NOMO-1 treated with DMSO at 0.1 percent for 48 hours (cell line): ENCODE results near the gene NDUFAF2.
"Not testable (repeated sequence)": the region's sequence is repeated elsewhere in the genome, so short reads cannot be mapped to it uniquely, and the experiment has no call there.

Source experiments
- DNase-seq: peaks from one replicate; lab custom pipeline; 2025; ENCODE audit not compliant: unreplicated experiment; lab: John Stamatoyannopoulos, UW

NDUFAF2 gene, protein sequence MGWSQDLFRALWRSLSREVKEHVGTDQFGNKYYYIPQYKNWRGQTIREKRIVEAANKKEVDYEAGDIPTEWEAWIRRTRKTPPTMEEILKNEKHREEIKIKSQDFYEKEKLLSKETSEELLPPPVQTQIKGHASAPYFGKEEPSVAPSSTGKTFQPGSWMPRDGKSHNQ

DNA sequence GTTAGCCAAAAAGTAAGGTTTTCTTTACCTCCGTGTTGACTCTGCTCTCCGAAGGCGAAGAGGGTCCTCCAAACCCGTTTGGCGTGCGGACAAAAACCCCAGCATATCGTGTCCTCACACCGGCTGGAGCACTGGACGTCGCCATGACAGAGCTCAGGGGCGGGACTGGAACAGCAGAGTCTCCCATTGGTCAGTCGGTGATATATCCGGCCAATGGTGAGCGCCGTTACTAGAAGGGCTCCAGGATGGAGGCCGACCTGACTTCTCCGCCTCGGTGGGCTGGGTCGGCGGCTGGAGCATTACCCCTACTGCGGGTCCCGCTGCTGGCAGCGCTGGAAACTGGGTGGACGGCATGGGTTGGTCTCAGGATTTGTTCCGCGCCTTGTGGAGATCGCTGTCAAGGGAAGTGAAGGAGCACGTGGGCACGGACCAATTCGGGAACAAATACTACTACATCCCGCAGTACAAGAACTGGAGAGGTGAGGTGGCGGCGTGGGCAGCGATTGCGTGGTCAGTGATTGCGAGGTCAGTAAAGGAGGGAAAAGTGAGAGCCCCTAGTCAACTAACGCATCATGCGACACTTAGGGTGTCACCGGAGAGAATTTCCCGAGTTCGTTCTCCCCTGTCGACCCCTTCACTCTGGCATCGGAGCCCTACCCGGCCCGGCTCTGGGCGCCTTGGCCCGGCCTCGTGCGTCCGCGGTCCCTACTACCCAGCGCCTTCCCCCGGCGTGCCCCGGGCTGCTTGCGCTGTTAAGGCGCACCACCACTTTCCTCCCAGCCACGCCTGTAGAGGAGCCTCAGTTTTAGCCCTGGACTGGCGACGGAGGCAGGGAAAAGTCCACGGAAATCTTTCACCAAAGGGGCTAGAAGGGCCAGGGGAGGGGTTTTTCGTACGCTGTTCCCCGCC lies at the start of gene NDUFAF2, which contains the start of gene ERCC8:
Gene NDUFAF2, plus strand, starts transcription at position 302 of the 909 bp plus-strand sequence. Its CDS starts 51 bp downstream, at position 353.
Gene ERCC8, minus strand, starts transcription at position 167 of the 909 bp plus-strand sequence. Its CDS starts 62 bp downstream, at position 105.
- DNase-seq: peak; percentile 87

DNA sequence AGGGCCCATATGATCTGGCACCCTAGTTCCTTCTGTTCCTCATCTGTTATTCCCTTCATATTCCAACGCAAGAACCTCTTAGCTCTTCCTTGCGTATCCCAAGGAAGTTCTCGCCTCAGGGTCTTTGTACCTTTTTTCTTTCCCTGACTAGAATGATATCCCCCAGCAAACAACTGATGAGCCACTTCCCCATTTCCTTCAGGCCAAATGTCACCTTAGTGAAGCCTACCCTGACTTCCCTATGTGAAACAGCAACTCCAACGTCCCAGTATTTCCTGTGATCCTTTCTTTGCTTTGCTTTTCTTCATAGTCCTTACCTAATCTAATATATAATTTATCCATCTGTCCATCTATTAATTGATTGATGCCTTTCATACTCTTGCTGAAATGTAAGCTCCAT lies 48.0 kb upstream of the NDUFAF2 start:
- no peak for DNase-seq

DNA sequence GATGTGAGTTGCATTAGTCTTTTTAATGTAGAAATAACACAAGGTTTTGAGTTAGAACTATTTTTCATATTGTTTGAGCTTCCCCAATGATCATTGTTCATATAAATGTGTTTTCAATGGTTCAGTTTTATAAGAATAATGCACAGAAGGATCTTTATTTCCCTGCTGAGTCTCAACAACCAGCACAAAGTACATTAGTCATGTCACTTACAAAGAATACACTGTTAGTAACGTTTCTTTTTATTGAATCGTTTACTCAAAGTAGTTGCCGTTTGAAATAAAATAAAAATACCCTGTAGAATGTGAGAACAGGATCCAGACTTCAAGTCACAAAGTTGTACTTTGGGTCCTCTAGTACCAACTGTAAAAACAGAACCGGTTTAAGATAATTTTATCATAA lies 41.6 kb upstream of the NDUFAF2 start:
- no peak for DNase-seq

DNA sequence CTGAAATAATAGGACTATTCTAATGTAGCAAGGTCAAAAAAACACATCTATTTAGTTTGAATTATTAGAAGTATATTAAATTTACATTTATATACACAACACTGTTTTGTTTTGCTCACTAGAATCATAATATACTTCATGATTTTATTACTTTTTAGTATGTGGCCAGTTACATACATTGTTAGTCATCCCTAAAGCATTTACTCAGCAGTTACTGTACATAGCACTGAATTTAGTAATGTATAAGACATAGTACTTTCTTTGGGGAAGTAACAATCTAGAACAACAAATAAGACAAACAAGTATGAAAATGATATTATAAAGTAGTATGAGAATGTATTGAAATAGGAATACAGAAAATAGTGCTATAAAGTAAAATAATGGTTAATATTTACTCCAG lies 28.4 kb upstream of the NDUFAF2 start:
- no peak for DNase-seq

DNA sequence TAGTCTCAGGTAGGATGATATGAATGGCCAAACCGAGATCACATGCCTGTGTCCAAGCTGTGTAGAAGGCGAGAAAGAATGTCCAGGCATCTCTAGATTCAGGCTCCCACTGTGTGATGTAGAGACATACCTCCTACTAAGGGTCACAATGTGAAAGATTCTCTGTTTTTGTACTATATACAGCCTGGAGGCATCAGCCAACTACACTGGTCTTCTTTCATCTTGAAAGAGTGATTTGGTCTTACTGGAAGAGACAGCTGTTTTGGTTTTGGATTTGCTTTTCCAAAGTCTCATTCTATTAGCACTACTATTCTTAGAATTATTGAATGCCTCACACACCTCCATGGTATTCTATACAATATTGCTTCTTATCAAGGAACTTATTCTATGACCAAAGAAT lies 26.5 kb upstream of the NDUFAF2 start:
- no peak for DNase-seq

DNA sequence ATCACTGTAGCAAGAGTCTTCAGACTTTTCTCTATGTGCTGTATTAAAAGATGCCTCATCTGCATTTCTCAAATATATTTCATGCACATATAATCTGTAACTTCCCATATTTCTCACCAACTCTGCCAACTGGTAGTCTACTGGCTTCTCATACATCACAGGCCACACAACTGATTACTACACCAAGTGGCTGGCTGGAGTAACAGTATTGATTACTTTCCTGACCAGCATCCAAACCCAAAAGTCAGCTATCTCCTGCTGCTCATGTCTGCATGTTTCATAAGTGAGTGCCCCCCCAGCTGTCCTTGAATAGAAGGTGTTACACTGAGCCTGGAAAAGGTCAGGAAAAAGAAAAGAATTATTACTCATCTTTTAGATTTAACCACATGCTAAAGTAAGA lies 17.6 kb upstream of the NDUFAF2 start:
- DNase-seq: no peak

DNA sequence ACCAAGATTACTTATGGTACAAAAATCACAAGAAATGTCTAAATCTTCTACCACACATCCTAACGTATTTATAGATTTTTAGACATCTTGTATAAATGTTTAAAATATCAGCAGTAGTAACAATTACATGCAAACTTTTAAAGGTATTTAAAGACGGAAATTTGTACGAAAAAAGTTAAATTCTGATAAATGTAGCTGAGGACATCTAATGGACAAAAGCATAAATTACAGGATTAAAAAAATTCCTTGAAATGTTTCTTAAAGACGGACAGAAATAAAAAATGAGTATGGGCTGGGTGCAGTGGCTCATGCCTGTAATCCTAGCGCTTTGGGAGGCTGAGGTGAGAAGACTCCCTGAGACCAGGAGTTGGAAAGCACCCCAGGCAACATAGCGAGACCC lies 16.0 kb upstream of the NDUFAF2 start:
- DNase-seq: no peak

DNA sequence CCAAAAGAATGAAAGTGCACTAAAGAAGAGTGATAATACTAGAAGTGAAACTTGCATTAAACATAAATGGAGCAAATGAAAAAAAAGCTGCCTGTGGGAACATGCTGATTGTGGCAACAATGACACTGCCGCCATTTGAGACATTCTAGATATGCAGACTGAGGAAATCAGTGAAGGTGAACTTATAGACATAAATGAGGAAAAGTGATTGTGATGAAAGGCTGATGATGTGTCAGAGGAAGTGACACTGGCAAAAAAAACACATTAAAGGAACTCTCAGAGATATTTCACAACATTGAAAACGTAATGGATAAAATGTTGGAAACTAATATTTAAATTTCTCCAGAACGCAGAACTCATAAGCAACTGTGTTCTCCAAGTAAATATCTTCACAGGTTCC lies 1.4 kb upstream of the NDUFAF2 start:
- peak; percentile 78 for DNase-seq

DNA sequence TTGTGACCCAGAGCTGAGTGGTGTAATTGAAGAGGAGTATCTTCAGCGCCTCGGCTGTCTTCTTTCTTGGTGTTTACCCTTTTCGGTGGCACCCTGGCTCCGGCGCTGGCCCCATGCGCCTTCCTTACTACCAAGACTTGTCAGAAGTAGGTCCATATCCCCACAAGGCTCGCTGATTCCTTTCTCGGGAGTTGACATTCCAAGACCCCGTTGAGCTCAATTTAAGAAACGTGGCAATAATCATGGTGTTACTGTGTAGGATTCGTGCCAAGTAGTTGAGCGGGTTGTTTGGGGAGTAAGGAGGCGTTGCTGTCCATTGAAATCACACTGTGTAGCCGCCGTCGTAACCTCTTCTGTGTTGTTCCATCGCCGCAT lies 795 bp downstream of the NDUFAF2 start:
- peak; percentile 43 for DNase-seq

DNA sequence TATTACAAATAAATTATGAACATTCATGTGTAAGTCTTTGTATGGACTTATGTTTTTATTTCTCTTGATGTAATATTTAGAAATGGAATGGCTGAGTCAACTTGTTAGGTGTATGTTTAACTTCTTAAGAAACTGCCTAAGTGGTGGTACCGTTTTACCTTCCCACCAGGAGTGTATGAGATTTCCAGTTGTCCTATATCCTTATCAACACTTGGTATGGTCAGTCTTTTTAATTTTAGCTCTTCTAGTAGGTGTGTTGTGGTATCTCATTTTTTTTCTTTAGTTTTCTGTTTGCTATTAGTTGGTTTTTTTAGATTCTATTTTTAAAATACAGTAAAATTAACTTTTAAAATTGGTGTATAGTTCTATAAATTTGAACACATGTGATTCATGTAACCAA lies 3.7 kb downstream of the NDUFAF2 start:
- no peak for DNase-seq

DNA sequence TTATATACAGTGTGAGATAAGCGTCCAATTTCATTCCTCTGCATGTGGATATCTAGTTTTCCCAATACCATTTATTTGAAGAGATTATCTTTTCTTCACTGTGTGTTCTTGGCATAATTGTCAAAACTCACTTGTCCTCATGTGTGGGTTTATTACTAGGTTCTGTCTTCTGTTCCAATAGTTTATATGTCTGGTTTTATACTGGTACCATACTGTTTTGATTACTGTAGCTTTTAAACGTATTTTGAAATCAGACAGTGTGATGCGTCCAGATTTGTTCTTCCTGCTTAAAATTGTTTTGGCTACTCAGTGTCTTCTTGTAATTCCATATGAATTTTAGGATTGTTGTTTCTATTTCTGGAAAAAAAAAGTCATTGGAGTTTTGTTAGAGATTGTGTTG lies 10.2 kb downstream of the NDUFAF2 start:
- DNase-seq: no peak

DNA sequence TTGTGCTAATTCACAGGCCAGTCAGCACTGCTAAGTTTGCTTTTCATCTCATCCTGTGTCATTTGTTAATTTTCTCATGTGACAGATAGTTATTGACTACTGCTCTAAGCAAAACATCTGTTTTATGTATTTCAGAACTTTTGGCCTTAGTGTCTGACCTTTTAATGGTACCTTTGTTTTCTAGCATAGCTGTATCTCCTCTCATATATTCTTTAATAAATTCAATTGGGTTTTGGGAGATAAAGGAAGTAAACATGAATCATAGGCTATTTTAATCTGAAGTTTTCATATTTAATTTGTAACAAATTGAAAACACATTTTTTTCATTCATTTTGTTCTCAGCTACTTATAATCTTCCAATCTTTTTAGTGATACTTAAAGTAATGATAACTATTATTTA lies 13.1 kb downstream of the NDUFAF2 start:
- no peak for DNase-seq

DNA sequence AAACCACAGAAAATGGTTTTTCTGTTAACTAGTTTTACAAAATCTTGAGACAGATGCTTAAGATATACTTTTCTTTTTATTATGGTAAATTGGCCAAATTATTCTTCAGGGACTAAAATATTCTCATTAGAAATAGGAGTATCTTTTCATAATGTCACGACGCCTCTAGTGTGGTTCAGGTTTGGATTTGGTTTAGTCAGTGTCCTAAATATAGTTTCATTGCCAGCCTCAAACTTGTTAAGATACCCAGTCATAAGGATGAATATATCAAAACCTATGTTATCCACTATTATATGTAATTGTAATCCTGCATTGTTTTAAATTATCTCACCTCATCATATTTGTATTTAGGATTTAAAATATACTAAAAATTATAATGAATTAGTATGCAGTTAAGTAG lies 13.7 kb downstream of the NDUFAF2 start:
- no peak for DNase-seq

DNA sequence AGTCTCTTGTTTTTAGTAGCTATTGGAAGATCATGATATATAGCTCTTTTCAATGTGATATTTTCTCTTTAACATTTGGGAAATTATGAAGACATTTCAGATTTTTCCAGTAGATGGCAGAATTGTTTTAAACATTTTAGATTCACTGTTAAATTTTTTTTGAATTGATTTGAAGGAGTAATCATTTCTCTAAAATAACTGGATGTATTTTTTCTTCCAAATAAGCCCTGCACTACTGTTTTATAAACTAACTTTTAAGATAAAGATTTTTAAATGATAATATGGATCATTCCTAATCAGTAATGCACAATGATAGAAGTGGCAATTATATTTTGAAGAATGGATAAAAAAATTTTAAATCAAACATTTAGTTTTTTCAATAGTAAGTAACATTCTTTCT lies 14.2 kb downstream of the NDUFAF2 start:
- peak; percentile 40 for DNase-seq

DNA sequence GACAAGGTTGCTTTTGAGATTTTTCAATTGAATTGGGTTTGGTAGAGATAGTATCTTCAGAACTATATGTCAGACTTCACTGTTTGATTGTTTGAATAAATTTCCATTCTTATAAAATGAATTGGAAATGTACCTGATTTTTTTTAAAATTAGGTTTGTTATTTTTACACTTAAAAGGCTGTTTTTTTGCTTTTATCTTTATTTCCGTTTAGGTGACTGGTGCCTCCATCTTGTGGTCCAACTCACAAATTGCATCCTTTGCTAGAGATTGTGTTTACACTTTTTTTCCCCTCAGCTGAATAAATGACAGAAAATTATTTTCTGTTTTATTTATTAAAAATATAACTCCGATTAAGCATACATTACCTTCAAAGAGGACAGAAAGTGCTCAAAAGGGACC lies 15.6 kb downstream of the NDUFAF2 start:
- DNase-seq: peak; percentile 3

DNA sequence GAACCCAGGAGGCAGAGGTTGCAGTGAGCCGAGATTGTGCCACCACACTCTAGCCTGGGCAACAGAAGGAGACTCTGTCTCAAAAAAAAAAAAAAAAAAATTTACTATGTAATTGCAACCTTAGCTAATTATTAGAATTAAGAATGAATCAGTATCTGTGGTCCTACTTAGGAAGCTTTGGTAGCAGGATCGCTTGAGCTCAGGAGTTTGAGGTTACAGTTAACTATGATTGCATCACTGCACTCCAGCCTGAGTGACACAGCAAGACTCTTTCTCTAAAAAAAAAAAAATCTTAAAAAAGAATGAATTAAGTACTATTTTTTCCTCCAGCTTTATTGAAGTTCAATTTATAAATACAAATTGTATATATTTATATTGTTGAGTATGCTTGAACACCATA lies 16.7 kb downstream of the NDUFAF2 start:
- DNase-seq: peak; percentile 78

DNA sequence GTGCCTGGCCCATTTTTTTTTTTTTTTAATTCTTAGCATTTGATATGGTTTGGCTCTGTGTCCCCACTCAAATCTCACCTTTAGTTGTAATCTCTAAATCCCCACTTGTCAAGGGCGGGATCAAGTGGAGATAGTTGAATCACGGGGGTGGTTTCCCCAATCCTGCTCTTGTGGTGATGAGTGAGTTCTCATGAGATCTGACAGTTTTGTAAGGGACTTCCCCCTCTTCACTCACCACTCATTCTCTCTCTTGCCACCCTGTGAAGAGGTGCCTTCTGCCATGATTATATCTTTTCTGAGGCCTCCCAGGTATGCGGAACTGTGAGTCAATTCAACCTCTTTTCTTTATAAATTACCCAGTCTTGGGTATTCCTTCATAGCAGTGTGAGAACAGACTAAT lies 27.2 kb downstream of the NDUFAF2 start:
- no peak for DNase-seq

DNA sequence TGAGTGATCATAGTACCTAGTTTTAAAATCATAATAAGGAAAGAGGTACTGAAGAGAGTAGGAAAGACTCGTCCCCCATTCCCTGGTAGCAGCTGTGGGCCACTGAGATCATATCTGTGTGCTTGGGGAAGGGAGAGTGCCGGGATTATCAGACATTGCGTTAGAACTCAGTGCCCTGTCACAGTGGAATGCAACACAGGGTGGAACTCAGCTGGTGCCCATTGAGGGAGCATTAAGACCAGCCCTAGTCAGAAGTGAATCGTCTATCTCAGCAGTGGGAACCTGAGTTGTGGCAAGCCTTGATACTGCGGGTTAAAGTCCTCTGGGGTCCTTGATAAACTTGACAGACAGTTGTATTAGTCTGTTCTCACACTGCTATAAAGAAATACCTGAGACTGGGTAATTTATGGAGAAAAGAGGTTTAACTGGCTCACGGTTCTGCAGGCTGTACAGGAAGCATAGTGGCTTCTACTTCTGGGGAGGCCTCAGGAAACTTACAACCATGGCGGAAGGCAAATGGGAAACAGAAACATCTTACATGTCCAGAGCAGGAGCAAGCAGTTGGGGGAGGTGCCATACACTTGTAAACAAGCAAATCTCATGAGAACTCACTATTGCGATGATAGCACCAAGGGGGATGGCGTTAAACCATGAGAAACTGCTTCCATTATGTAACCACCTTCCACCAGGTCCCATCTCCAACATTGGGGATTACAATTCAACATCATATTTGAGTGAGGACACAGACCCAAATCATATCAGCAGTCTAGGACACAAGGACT lies 33.1 kb downstream of the NDUFAF2 start:
- DNase-seq: no peak

DNA sequence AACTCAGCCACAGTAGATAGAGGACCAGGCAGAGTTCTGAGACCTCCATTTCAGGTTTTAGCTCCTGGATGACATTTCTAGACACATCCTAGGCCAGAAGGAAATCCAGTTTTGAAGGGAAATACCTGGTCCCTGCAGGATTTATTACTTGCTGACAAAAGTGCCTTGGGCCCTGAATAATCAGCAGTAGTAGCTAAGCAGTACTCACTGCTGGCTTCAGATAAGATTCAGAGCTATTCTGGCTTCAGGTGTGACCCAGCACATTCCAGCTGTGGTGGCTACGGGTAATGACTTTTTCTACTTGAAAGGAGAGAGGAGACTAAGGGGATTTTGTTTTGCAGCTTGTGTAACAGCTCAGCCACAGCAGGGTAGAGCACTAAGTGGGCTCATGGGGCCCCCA lies 34.0 kb downstream of the NDUFAF2 start:
- no peak for DNase-seq

DNA sequence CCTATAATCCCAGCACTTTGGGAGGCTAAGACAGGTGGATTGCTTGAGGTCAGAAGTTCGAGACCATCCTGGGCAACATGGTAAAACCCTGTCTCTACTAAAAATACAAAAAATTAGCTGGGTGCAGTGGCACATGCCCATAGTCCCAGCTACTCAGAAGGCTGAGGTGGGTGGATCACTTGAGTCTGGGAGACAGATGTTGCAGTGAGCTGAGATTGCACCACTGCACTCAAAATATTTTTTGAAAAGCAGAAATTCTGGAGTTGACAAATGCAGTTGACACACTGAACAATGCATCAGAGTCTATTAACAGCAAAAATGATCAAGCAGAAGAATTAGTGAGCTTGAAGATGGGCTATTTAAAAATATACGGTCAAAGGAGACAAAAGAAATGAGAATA lies 35.5 kb downstream of the NDUFAF2 start:
- no peak for DNase-seq

DNA sequence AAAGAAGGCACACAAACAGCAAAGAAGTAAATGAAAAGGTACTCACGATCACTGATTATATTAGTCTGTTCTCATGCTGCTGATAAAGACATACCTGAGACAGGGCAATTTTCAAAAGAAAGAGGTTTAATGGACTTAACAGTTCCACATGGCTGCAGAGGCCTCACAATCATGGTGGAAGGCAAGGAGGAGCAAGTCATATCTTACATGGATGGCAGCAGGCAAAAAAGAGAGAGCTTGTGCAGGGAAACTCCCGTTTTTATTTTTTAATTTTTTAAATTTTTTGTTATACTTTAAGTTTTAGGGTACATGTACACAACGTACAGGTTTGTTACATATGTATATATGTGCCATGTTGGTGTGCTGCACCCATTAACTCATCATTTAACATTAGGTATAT lies 37.1 kb downstream of the NDUFAF2 start:
- not testable (repeated sequence) for DNase-seq

DNA sequence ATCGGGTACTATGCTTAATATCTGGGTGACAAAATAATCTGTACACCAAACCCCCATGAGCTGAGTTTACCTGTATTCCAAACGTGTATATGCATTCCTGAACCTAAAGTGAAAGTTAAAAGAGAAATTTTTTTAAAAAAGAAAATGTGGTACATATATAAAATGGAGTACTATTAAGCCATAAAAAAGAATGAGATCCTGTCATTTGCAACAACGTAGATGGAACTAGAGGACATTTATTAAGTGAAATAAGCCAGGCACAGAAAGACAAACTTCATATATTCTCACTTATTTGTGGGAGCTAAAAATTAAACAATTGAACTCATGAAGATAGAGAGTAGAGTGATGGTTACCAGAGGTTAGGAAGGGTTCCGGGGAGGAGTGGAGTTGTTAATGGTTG lies 44.8 kb downstream of the NDUFAF2 start:
- DNase-seq: no peak
